Astrocyte of the spinal cord (primary cell): Measurements from ENCODE around the gene STRN3.

Source experiments
- DNase-seq: peaks from one replicate; pipeline ENCODE4 v3.0.0; 2011; ENCODE audit warnings: low read depth, low spot score
- H3K4me3 ChIP-seq: 2 replicates; pipeline ENCODE4 v1.5.1; 2011; ENCODE audit warnings: low read depth, mild to moderate bottlenecking, low read length, moderate library complexity
- in situ Hi-C: cut with HindIII; loops from 2 replicates; pipeline ENCODE4 v1.10.0; 2017; ENCODE audit warnings: low sequenced_read_pairs
- TF ChIP-seq, protein P1 (sequence below): IDR thresholded peaks from 2 replicates; pipeline ENCODE4 v1.5.1; 2012; ENCODE audit warnings: low read depth, mild to moderate bottlenecking, low read length, inconsistent platforms

Gene STRN3

DNA sequence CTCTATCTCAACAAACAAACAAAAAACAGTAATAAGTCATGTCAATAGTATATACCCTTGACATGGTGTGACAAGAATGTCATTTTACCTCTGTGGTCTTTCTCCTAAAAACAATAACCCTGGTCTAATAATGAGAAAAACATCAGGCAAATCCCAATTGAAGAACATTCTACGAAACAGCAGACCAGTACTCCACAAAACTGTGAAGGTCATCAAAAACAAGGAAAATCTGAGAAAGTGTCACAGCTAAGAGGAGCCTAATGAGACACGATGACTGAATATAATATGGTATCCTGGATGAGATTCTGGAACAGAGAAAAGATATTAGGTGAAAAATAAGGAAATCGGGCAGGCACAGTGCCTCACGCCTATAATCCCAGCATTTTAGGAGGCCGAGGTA is 157.4 kb downstream of the STRN3 start:
- in situ Hi-C loops, result no loop called here
- TF ChIP-seq, protein P1, sequence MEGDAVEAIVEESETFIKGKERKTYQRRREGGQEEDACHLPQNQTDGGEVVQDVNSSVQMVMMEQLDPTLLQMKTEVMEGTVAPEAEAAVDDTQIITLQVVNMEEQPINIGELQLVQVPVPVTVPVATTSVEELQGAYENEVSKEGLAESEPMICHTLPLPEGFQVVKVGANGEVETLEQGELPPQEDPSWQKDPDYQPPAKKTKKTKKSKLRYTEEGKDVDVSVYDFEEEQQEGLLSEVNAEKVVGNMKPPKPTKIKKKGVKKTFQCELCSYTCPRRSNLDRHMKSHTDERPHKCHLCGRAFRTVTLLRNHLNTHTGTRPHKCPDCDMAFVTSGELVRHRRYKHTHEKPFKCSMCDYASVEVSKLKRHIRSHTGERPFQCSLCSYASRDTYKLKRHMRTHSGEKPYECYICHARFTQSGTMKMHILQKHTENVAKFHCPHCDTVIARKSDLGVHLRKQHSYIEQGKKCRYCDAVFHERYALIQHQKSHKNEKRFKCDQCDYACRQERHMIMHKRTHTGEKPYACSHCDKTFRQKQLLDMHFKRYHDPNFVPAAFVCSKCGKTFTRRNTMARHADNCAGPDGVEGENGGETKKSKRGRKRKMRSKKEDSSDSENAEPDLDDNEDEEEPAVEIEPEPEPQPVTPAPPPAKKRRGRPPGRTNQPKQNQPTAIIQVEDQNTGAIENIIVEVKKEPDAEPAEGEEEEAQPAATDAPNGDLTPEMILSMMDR, result no peak
- H3K4me3 ChIP-seq, result no peak overlapping the region
- DNase-seq, result no peak

DNA sequence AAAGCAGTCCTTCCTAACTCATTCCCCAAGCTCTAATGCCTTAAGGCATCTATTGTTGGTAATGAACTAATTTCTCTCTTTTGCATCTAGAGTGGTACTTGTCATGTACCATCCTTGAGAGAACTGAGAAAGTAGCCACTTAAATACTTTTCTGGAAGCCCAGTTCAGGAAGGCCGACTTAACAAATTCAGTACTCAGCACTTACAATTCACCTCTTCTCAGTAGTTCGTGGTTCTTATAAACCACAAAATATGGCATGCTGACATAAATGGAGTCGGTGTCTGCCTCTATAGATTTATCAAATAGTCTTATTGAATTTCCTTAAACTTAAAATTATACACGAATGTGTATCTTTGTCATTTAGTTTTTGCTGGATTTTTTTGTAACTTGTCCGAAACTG is 161.2 kb downstream of the STRN3 start:
- no peak for DNase-seq
- H3K4me3 ChIP-seq, result no peak overlapping the region
- TF ChIP-seq, protein P1, result no peak
- in situ Hi-C loops, result no loop called here

DNA sequence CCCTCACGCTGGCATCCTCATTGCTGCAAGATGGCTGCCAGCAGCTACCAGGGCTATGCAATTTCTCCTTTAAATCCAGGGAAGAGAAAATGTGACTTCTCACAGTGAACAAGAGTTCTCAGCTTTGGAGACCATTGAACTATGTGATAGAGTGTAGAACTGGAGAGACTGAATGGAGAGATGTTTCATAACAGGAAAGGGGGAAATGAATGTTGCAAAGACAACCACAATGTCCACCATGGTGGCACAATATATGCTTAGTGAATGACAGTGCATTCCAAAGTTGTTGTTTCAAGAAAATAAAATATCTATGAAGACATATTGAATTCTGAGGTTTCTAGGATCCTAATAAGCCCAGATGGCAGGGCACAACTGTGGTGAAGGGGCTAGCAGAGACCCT is 165.0 kb downstream of the STRN3 start:
- in situ Hi-C loops, result no loop called here
- H3K4me3 ChIP-seq, result no peak overlapping the region
- no peak for DNase-seq
- TF ChIP-seq, protein P1, result no peak

DNA sequence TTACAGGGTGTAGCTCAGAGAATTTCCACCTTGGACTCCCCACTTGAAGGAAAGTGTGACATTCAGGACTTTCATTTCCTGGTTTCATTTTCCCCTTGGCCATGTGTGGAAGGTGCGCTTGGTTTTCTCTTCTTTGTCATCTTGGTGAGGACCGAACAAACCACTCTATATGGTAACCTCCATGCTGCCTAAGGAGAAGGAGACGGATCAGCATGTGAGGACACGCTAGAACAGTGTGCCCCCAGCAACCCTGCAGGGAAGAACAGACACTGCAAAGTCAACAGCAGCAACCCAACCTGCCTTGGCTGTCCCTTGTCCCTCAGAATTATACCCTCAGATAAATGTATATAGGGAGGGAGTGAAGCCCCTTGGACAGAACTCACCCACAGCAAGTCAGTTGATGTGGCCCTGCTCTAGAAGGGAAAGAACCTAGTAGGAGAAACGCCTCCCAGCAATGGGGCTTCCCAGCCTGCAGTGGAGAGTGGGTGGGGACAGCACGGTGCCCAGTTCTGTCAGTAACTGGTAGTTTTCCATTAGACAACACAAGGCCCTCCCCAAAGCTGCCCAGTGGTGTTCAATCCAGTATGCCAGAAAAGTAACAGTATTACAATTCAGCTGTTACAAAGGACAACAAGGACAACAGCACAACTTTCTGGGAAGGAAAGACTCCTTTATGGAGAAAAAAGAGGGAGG is 170.7 kb downstream of the STRN3 start:
- H3K4me3 ChIP-seq, result no peak overlapping the region
- TF ChIP-seq, protein P1, result no peak
- in situ Hi-C loops, result no loop called here
- no peak for DNase-seq

DNA sequence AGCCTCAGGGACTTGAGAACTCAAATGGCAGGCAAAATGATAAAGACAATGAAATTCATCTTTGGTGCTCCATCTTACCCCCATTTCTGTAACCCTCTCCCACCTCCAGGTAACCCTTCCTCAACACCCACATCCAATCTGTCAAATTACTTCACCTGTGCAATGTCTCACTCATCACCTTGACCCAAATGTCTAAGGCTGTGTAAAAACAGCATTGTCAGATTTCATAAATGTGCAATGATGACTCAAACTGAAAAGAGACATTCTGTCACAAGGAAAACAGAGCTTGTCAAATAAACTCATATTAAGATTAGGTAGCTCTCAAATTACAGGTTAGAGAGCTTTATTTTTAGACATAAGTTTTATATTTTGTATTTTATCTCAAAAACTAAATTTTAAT is 171.7 kb downstream of the STRN3 start:
- no peak for DNase-seq
- in situ Hi-C loops, result no loop called here
- no peak overlapping the region for H3K4me3 ChIP-seq
- TF ChIP-seq, protein P1, result no peak

DNA sequence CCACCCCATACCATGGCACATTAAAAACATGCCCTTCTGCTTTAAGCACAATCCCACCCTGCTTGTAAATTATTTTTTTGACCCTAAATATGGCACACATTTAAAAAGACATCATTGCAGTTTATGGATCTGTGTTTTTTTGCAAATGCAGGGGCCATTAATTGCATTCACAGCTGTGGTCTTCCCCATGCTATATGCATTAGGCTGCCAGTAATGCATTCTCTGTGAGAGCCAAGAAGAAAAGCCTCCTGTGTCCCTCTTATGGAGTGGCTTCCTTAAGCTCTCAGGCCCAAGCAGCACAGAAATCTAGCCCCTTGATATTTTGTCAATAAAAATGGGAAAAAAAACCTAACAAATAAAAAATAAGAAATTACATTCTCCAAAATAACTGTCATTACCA is 172.2 kb downstream of the STRN3 start:
- DNase-seq, result no peak
- in situ Hi-C loops, result no loop called here
- TF ChIP-seq, protein P1, result no peak
- H3K4me3 ChIP-seq, result no peak overlapping the region
